OCI-LY3 (cell line): ENCODE results near the gene AIDA.

ENCODE experiments used
- CTCF ChIP-seq: fragments of 200-600, 300-600 bp; sonication (generic); IDR thresholded peaks from 2 replicates; pipeline ENCODE4 v1.5.1; 2014; ENCODE audit warnings: antibody characterized with exemption, low read length, low read depth
- EZH2phosphoT487 ChIP-seq: fragments of 200-600 bp; shearing (Covaris generic); IDR thresholded peaks from 2 replicates; pipeline ENCODE4 v1.6.1; 2018; ENCODE audit warnings: antibody characterized with exemption, mixed run types, low read depth

- TF ChIP-seq CTCF (no peak), EZH2phosphoT487 (no peak)
Measured at GRCh38 chr1:222728746-222729145, 16.5 kb upstream of the AIDA start.
